ENCODE results near the gene TRIM2. TPM values are rescaled to one million over a fixed set of nuclear protein-coding genes. Genes with fewer than 3 reads are reported as not detected.

Gene TRIM2
- total RNA-seq, 1 donor from 2014 or later = 28.7 TPM

GRCh38 chr4:153260132-153260531 is 55.9 kb downstream of the TRIM2 start:
- peak in 1 of 2 donors; percentile 67 for DNase-seq (ENCODE audit: extremely low spot score in 2 of 2)
- TF ChIP-seq POLR2AphosphoS5 (IDR thresholded peaks at IDR 0.05; ENCODE audit: insufficient read depth in 1 of 2, low read depth in 1 of 2) = no peak
- no peak for TF ChIP-seq POLR2A (IDR thresholded peaks at IDR 0.05)
- TF ChIP-seq CTCF (IDR thresholded peaks at IDR 0.05) = no peak
- H3K27ac ChIP-seq = peak overlapping the region; percentile 8
- H3K4me1 ChIP-seq = peaks cover 24% of the 10 kb centered on the region
- no peak overlapping the region for H3K4me3 ChIP-seq
- H3K27me3 ChIP-seq = no peaks in the 10 kb centered on the region
- no peaks in the 10 kb centered on the region for H3K36me3 ChIP-seq
- H3K9me3 ChIP-seq = no peaks in the 10 kb centered on the region
- intact Hi-C loops (cut with DNase I) = no loop called here

- no peak overlapping the region for H3K4me3 ChIP-seq
- no peaks in the 10 kb centered on the region for H3K9me3 ChIP-seq
- H3K27me3 ChIP-seq = no peaks in the 10 kb centered on the region
- H3K36me3 ChIP-seq = no peaks in the 10 kb centered on the region
- peak in 1 of 2 donors; percentile 65 for DNase-seq (ENCODE audit: extremely low spot score in 2 of 2)
- intact Hi-C loops (cut with DNase I) = no loop called here
- peaks cover 24% of the 10 kb centered on the region for H3K4me1 ChIP-seq
- TF ChIP-seq POLR2AphosphoS5 (IDR thresholded peaks at IDR 0.05; ENCODE audit: insufficient read depth in 1 of 2, low read depth in 1 of 2) (no peak), POLR2A (IDR thresholded peaks at IDR 0.05) (no peak), CTCF (IDR thresholded peaks at IDR 0.05) (no peak)
- H3K27ac ChIP-seq = peak overlapping the region; percentile 8
Measured at GRCh38 chr4:153260553-153261300, 56.5 kb downstream of the TRIM2 start.

GRCh38 chr4:153261461-153261860 is 57.2 kb downstream of the TRIM2 start:
- peak overlapping the region; percentile 8 for H3K27ac ChIP-seq
- intact Hi-C loops (cut with DNase I) = no loop called here

GRCh38 chr4:153261914-153262313 is 57.7 kb downstream of the TRIM2 start:
- Histone ChIP-seq H3K4me1 (peaks cover 27% of the 10 kb centered on the region), H3K36me3 (no peaks in the 10 kb centered on the region), H3K9me3 (no peaks in the 10 kb centered on the region), H3K4me3 (no peak overlapping the region), H3K27me3 (no peaks in the 10 kb centered on the region), H3K27ac (no peak overlapping the region)
- DNase-seq (ENCODE audit: extremely low spot score in 2 of 2) = no peak
- intact Hi-C loops (cut with DNase I) = no loop called here
- TF ChIP-seq CTCF (IDR thresholded peaks at IDR 0.05) (no peak), POLR2AphosphoS5 (IDR thresholded peaks at IDR 0.05; ENCODE audit: insufficient read depth in 1 of 2, low read depth in 1 of 2) (no peak), POLR2A (IDR thresholded peaks at IDR 0.05) (no peak)

More at GRCh38 chr4:153261461-153261860, 57.2 kb downstream of the TRIM2 start:
- Histone ChIP-seq H3K4me1 (peaks cover 24% of the 10 kb centered on the region), H3K36me3 (no peaks in the 10 kb centered on the region), H3K27me3 (no peaks in the 10 kb centered on the region), H3K9me3 (no peaks in the 10 kb centered on the region), H3K4me3 (no peak overlapping the region)
- DNase-seq (ENCODE audit: extremely low spot score in 2 of 2) = no peak
- TF ChIP-seq POLR2A (IDR thresholded peaks at IDR 0.05) (no peak), POLR2AphosphoS5 (IDR thresholded peaks at IDR 0.05; ENCODE audit: insufficient read depth in 1 of 2, low read depth in 1 of 2) (no peak), CTCF (IDR thresholded peaks at IDR 0.05) (no peak)

Measured in vagina (tissue), 2 donors.